Osteoblast (primary cell): ENCODE data around the gene SCRN3. TPM values are rescaled to one million over a fixed set of nuclear protein-coding genes. Genes with fewer than 3 reads are reported as not detected.
A peak's percentile ranks its signal among the peaks of the same experiment; 100 is the strongest.

Source experiments
- DNase-seq: peaks from one replicate; pipeline ENCODE4 v3.0.0; 2011; ENCODE audit warnings: low spot score, mixed read lengths; ENCODE audit not compliant: insufficient read length; ENCODE audit errors: missing footprints
- H2AFZ ChIP-seq: 2 replicates; pipeline ENCODE4 v1.6.0; 2011; ENCODE audit warnings: mild to moderate bottlenecking, low read length
- H3K27ac ChIP-seq: 2 replicates; pipeline ENCODE4 v1.5.1; 2011; ENCODE audit warnings: mild to moderate bottlenecking, low read depth, low read length, moderate library complexity
- H3K27me3 ChIP-seq: 2 replicates; pipeline ENCODE4 v1.6.0; 2012; ENCODE audit warnings: mild to moderate bottlenecking, control low read depth, inconsistent platforms, low read length, moderate library complexity; ENCODE audit not compliant: insufficient read depth
- H3K36me3 ChIP-seq: 2 replicates; pipeline ENCODE4 v1.5.1; 2011; ENCODE audit warnings: mild to moderate bottlenecking, low read length, control low read depth, moderate library complexity; ENCODE audit not compliant: insufficient read depth
- H3K4me1 ChIP-seq: 2 replicates; pipeline ENCODE4 v1.5.1; 2011; ENCODE audit warnings: mild to moderate bottlenecking, low read length, control low read depth, moderate library complexity; ENCODE audit not compliant: insufficient read depth
- H3K4me2 ChIP-seq: 2 replicates; pipeline ENCODE4 v1.6.0; 2011; ENCODE audit warnings: mild to moderate bottlenecking, low read length; ENCODE audit not compliant: insufficient read depth
- H3K4me3 ChIP-seq: fragments of 200-600 bp; sonication (generic); 3 replicates; pipeline ENCODE4 v1.5.1; 2012; ENCODE audit warnings: mild to moderate bottlenecking, low read length, inconsistent platforms; ENCODE audit not compliant: insufficient read depth
- H3K79me2 ChIP-seq: 2 replicates; pipeline ENCODE4 v1.6.0; 2012; ENCODE audit warnings: mild to moderate bottlenecking, low read length, control low read depth, inconsistent platforms; ENCODE audit not compliant: insufficient read depth
- H3K9me3 ChIP-seq: 2 replicates; pipeline ENCODE4 v1.5.1; 2011; ENCODE audit warnings: low read depth, low read length, control low read depth
- H4K20me1 ChIP-seq: 2 replicates; pipeline ENCODE4 v1.6.0; 2012; ENCODE audit warnings: mild to moderate bottlenecking, low read length, control low read depth; ENCODE audit not compliant: insufficient read depth
- total RNA-seq: library from RNA; depleted of rRNA; stranded (reverse); fragments of >200 nt; gene quantifications from 2 replicates; pipeline ENCODE4 v1.2.3, GENCODE V29; 2012
- TF ChIP-seq, protein P1 (sequence below): IDR thresholded peaks from 2 replicates; pipeline ENCODE4 v1.5.1; 2011; ENCODE audit warnings: mild to moderate bottlenecking, low read depth, low read length, moderate library complexity; ENCODE audit errors: extremely low read depth

The SCRN3 gene
- total RNA-seq, 1 donor, result 29.7 TPM

DNA sequence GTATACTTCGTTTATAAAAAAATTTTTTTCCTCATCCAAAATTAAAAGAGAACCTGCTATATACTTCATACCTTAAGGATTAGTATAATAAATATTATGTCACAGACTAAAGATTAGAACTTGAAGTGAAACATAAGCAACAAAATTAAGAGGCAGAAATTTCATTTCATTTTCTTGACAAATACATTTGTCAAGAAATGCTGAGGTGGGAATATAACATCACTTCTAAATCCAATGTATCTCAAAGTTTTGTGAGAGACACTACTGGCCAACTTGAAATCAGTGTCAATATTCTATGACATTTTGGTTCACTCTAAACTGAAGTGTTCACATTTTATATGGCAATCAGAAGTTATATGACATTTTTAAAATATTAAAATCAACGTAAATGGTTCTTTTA lies 43.8 kb downstream of the SCRN3 start:
- H4K20me1 ChIP-seq, result no peaks in the 10 kb centered on the region
- TF ChIP-seq, protein P1, sequence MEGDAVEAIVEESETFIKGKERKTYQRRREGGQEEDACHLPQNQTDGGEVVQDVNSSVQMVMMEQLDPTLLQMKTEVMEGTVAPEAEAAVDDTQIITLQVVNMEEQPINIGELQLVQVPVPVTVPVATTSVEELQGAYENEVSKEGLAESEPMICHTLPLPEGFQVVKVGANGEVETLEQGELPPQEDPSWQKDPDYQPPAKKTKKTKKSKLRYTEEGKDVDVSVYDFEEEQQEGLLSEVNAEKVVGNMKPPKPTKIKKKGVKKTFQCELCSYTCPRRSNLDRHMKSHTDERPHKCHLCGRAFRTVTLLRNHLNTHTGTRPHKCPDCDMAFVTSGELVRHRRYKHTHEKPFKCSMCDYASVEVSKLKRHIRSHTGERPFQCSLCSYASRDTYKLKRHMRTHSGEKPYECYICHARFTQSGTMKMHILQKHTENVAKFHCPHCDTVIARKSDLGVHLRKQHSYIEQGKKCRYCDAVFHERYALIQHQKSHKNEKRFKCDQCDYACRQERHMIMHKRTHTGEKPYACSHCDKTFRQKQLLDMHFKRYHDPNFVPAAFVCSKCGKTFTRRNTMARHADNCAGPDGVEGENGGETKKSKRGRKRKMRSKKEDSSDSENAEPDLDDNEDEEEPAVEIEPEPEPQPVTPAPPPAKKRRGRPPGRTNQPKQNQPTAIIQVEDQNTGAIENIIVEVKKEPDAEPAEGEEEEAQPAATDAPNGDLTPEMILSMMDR, result no peak
- H3K4me2 ChIP-seq, result no peak overlapping the region
- no peaks in the 10 kb centered on the region for H3K79me2 ChIP-seq
- H3K27ac ChIP-seq, result no peak overlapping the region
- H3K4me3 ChIP-seq, result no peak overlapping the region
- H2AFZ ChIP-seq, result no peak overlapping the region
- H3K4me1 ChIP-seq, result peaks cover 11% of the 10 kb centered on the region
- no peaks in the 10 kb centered on the region for H3K27me3 ChIP-seq
- no peak for DNase-seq
- no peaks in the 10 kb centered on the region for H3K36me3 ChIP-seq
- H3K9me3 ChIP-seq, result no peaks in the 10 kb centered on the region

DNA sequence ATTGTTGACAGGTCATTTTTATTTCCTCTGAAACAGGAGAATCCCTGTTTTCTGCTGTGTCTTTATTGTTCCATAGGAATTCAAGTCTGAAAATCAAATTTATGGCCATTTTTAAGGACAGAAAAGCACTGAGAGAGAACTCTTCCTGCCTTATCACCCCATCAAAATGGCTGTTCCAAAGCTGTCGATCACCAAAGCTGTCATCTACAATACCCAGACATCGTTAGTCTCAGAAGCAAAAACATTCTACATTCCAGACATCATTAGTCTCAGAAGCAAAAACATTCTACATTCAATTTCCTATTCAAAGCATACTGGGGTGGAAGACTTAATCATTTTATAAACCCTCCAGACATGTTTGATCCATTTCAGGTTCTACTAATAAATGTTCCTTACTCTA lies 44.4 kb downstream of the SCRN3 start:
- Histone ChIP-seq H4K20me1 (no peaks in the 10 kb centered on the region), H3K4me3 (no peak overlapping the region), H3K36me3 (no peaks in the 10 kb centered on the region)

DNA sequence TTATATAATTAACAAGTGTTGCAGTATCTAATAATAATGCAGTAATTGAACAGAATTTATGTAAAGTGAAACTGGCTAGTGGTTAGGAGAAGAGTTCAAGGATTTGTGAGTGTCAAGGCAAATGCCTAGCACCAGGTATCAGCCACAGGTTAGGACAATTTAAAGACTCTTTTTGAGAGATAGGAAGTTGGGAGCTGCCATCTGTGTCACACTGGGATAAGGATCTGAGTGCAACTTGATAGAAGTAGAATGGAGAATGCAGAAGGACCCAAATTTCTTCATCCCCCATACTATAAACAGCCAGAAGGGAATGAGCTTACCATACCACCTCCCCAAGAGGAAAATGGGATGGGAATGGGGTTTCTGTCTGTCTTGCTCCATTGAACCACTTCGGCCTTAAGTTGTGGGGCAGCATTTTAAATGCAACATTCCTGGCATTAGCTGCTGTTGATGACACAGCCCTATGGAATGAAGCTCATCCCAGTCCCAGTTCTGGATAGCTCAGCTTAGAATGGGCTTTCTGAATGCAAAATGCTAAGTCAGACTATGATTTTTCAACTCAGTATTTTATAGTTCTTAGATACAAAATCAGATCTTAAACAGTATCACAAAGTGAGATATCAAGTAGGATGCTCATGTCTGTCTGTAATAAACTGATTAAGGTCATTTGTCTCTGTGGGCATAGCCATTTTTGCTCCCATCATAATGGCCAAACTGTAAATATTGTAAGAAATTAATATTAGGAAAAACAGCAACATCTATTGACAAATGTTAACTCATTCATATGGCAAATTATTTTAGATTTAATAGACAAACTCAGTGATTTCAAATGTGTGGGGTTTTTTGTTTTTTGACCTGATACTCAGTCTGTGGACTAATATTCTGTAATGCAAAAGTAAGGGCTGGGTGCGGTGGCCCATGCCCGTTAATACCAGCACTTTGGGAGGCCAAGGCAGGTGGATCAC lies 47.3 kb downstream of the SCRN3 start:
- H3K79me2 ChIP-seq, result no peaks in the 10 kb centered on the region
- peak overlapping the region; percentile 39 for H3K4me2 ChIP-seq
- H3K36me3 ChIP-seq, result no peaks in the 10 kb centered on the region
- peak; percentile 66 for DNase-seq
- no peaks in the 10 kb centered on the region for H3K9me3 ChIP-seq
- H4K20me1 ChIP-seq, result no peaks in the 10 kb centered on the region
- H2AFZ ChIP-seq, result peak overlapping the region; percentile 81
- no peak overlapping the region for H3K4me3 ChIP-seq
- TF ChIP-seq, protein P1, result no peak
- no peaks in the 10 kb centered on the region for H3K27me3 ChIP-seq
- H3K27ac ChIP-seq, result peak overlapping the region; percentile 26
- H3K4me1 ChIP-seq, result peaks cover 11% of the 10 kb centered on the region

More for the DNA sequence above, 44.4 kb downstream of the SCRN3 start:
- no peak for DNase-seq
- Histone ChIP-seq H3K9me3 (no peaks in the 10 kb centered on the region), H3K4me2 (no peak overlapping the region), H3K27me3 (no peaks in the 10 kb centered on the region), H3K79me2 (no peaks in the 10 kb centered on the region), H2AFZ (no peak overlapping the region), H3K4me1 (peaks cover 11% of the 10 kb centered on the region), H3K27ac (no peak overlapping the region)
- TF ChIP-seq, protein P1, result no peak

DNA sequence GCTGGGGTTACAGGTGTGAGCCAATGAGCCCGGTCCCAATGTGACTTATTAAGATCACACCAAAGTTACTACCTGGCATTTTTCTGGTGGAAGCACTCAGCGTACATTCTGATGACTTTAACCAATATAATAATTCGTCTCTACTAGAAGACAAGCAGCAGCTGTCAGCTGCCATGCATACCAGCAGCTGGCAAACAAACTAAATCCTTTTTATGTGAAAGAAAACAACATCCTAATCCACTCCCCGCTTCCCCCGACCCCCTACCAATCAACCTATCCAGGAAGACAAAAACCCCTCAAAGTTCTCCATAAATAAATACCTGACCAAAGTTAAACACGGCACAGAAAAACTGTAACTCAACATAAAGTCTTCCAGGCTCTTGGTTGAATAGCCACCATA lies 49.2 kb downstream of the SCRN3 start:
- no peaks in the 10 kb centered on the region for H3K9me3 ChIP-seq
- DNase-seq, result no peak
- no peak overlapping the region for H3K4me2 ChIP-seq
- H2AFZ ChIP-seq, result no peak overlapping the region
- TF ChIP-seq, protein P1, result no peak
- no peaks in the 10 kb centered on the region for H3K36me3 ChIP-seq
- H3K4me1 ChIP-seq, result peaks cover 11% of the 10 kb centered on the region
- no peaks in the 10 kb centered on the region for H4K20me1 ChIP-seq
- H3K4me3 ChIP-seq, result no peak overlapping the region
- H3K27me3 ChIP-seq, result no peaks in the 10 kb centered on the region
- H3K79me2 ChIP-seq, result no peaks in the 10 kb centered on the region
- no peak overlapping the region for H3K27ac ChIP-seq
